Caco-2 (cell line): ENCODE data around the gene SH3BP5. TPM values are rescaled to one million over a fixed set of nuclear protein-coding genes. Genes with fewer than 3 reads are reported as not detected.

ENCODE experiments used
- BruUV-seq: library from RNA; stranded (reverse); fragments of 400-500 nt; replicated peaks from 2 replicates; lab custom pipeline; 2021; lab: Mats Ljungman, UMichigan
- CTCF ChIA-PET: fragments of 300-600 bp; sonication (Branson Sonifier 250); formaldehyde crosslinking; loops from one replicate; lab custom pipeline; 2022; ENCODE audit warnings: antibody characterized with exemption; lab: Charles Lee
- POLR2A ChIA-PET: fragments of 300-600 bp; sonication (Branson Sonifier 250); formaldehyde crosslinking; loops from one replicate; lab custom pipeline; 2022; ENCODE audit warnings: antibody characterized with exemption; lab: Charles Lee
- DNase-seq, 2 experiments: peaks; one replicate each; pipeline versions ENCODE4 v3.0.0 to v3.0.0-alpha.2; 2020 to 2022
- H3K27me3 ChIP-seq: replicated peaks from 2 replicates; pipeline ENCODE4 v1.6.0; 2011; ENCODE audit warnings: low read length; ENCODE audit not compliant: control insufficient read depth, insufficient read depth
- H3K36me3 ChIP-seq: 2 replicates; pipeline ENCODE4 v1.5.1; 2011; ENCODE audit warnings: low read length; ENCODE audit not compliant: control insufficient read depth, insufficient read depth
- H3K4me1 ChIP-seq: fragments of 250-450 bp; sonication (Bioruptor Pico); 2 replicates; pipeline ENCODE4 v1.5.1; 2020; ENCODE audit warnings: mild to moderate bottlenecking
- H3K4me3 ChIP-seq: 2 replicates; pipeline ENCODE4 v1.5.1; 2011; ENCODE audit warnings: low read depth, mild to moderate bottlenecking, control low read depth, low read length
- H3K9me3 ChIP-seq: fragments of 250-450 bp; sonication (Bioruptor Pico); 2 replicates; pipeline ENCODE4 v1.5.1; 2020; ENCODE audit warnings: mild to moderate bottlenecking, moderate library complexity
- H3K27ac Mint-ChIP-seq: one replicate; pipeline ENCODE4 v1.8.0; 2022; ENCODE audit warnings: mixed read lengths; ENCODE audit not compliant: unreplicated experiment
- H3K27me3 Mint-ChIP-seq: one replicate; pipeline ENCODE4 v1.8.0; 2022; ENCODE audit warnings: mixed read lengths; ENCODE audit not compliant: insufficient read depth, unreplicated experiment
- H3K36me3 Mint-ChIP-seq: one replicate; pipeline ENCODE4 v1.8.0; 2022; ENCODE audit warnings: mild to moderate bottlenecking, mixed read lengths; ENCODE audit not compliant: insufficient read depth, unreplicated experiment
- H3K4me1 Mint-ChIP-seq: one replicate; pipeline ENCODE4 v1.8.0; 2022; ENCODE audit warnings: low read depth, mixed read lengths; ENCODE audit not compliant: unreplicated experiment
- H3K4me3 Mint-ChIP-seq: one replicate; pipeline ENCODE4 v1.8.0; 2022; ENCODE audit warnings: mild to moderate bottlenecking, moderate library complexity, mixed read lengths; ENCODE audit not compliant: unreplicated experiment
- H3K9me3 Mint-ChIP-seq: one replicate; pipeline ENCODE4 v1.8.0; 2022; ENCODE audit warnings: mixed read lengths; ENCODE audit not compliant: unreplicated experiment
- CTCF ChIP-seq, 2 experiments: fragments of 200-600 bp in 1 of 2; IDR thresholded peaks; 1 replicate in 1 of 2; 2 replicates in 1 of 2; pipeline versions ENCODE4 v1.5.1 to v1.8.0; 2011 to 2022; ENCODE audit warnings: antibody characterized with exemption in 1 of 2, control low read depth in 1 of 2, inconsistent platforms in 1 of 2, low read depth in 1 of 2, low read length in 1 of 2, mild to moderate bottlenecking in 1 of 2, moderate library complexity in 1 of 2; ENCODE audit not compliant: insufficient read depth in 1 of 2, severe bottlenecking in 1 of 2, unreplicated experiment in 1 of 2
- intact Hi-C: fragments of 100-400 bp; cut with micrococcal nuclease; formaldehyde crosslinking; loops from one replicate; pipeline ENCODE4 v1.10.0; 2022; ENCODE audit not compliant: unreplicated experiment
- total RNA-seq: library from RNA; stranded (reverse); gene quantifications from 2 replicates; pipeline ENCODE4 v1.2.3, GENCODE V29; 2022

The SH3BP5 gene
- total RNA-seq, 1 experiment from 2014 or later = 26.1 TPM

DNA sequence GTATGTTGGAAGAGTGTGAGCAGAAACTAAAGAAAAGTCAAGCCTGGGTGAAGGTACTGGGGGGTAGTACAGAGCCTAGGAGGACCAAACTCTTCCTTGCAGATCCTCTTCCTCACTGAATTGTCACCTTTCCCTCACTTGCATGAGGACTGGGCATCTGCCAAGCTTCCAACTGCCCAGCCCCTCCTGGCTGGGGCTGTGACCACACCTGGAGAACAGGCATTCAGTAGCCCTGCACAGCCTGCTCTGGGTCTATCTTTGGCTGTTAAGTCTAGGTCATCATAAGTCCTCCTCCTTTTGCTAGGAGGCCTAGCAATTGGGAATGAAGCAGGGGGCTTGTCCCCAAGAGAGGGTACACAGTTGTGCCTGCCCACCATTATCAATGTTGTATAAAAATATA lies 71.1 kb downstream of the SH3BP5 start:
- Histone ChIP-seq H3K4me3 (no peak overlapping the region), H3K36me3 (peaks cover 1% of the 10 kb centered on the region), H3K9me3 (no peaks in the 10 kb centered on the region), H3K4me1 (no peaks in the 10 kb centered on the region), H3K27me3 (no peaks in the 10 kb centered on the region)
- Mint-ChIP-seq H3K27me3 (no peaks in the 10 kb centered on the region), H3K36me3 (peaks cover 43% of the 10 kb centered on the region), H3K9me3 (no peaks in the 10 kb centered on the region), H3K27ac (no peak overlapping the region), H3K4me3 (no peak overlapping the region), H3K4me1 (no peaks in the 10 kb centered on the region)
- ChIA-PET POLR2A (no interaction called here), CTCF (no interaction called here)
- TF ChIP-seq CTCF (IDR thresholded peaks at IDR 0.05; ENCODE audit: insufficient read depth in 1 of 2, low read depth in 1 of 2, low read length in 1 of 2, severe bottlenecking in 1 of 2, unreplicated experiment in 1 of 2) = no peak
- intact Hi-C loops = no loop called here
- DNase-seq = no peak
- BruUV-seq = no TSS peak

- DNase-seq = no peak
- Mint-ChIP-seq H3K36me3 (peaks cover 50% of the 10 kb centered on the region), H3K9me3 (no peaks in the 10 kb centered on the region), H3K27ac (peak overlapping the region; percentile 72), H3K4me3 (no peak overlapping the region), H3K27me3 (no peaks in the 10 kb centered on the region), H3K4me1 (no peaks in the 10 kb centered on the region)
- CTCF ChIA-PET = no interaction called here
- H3K4me1 ChIP-seq = no peaks in the 10 kb centered on the region
- no TSS peak for BruUV-seq
- H3K36me3 ChIP-seq = peaks cover 1% of the 10 kb centered on the region
- intact Hi-C loops = no loop called here
- POLR2A ChIA-PET = no interaction called here
- no peak overlapping the region for H3K4me3 ChIP-seq
- no peaks in the 10 kb centered on the region for H3K9me3 ChIP-seq
- H3K27me3 ChIP-seq = no peaks in the 10 kb centered on the region
- no peak for TF ChIP-seq CTCF (IDR thresholded peaks at IDR 0.05; ENCODE audit: insufficient read depth in 1 of 2, low read depth in 1 of 2, low read length in 1 of 2, severe bottlenecking in 1 of 2, unreplicated experiment in 1 of 2)
These were observed 71.9 kb downstream of the SH3BP5 start for GRCh38 chr3:15260531-15260930.

DNA sequence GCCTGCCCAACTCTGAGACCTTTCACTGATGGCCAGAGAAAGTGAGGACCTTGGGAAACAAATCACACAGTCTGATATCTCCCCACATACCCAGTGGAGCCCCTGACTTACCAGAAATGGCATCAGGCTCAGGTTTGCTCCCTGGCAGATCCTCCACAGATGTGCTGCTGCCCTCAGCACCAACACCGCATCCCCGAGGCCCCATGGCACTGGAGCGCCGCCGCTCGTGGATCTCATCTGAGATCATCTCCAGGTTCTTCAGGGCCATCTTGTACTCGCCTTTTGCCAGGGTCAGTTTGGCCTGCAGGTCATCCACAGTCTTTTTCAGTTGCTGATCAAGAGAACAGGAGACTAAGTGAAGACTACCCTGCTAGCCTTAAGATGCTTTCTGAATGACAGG lies 73.7 kb downstream of the SH3BP5 start:
- Mint-ChIP-seq H3K9me3 (no peaks in the 10 kb centered on the region), H3K4me3 (no peak overlapping the region), H3K27ac (no peak overlapping the region), H3K36me3 (peaks cover 62% of the 10 kb centered on the region), H3K27me3 (no peaks in the 10 kb centered on the region), H3K4me1 (no peaks in the 10 kb centered on the region)
- DNase-seq = no peak
- CTCF ChIA-PET = interaction anchor here (0.8 kb wide), 1 partner anchor 9 kb away, joined by 3 read pairs; no protein-coding TSS in a partner anchor
- Histone ChIP-seq H3K27me3 (no peaks in the 10 kb centered on the region), H3K36me3 (peaks cover 1% of the 10 kb centered on the region), H3K9me3 (no peaks in the 10 kb centered on the region), H3K4me1 (no peaks in the 10 kb centered on the region), H3K4me3 (no peak overlapping the region)
- intact Hi-C loops = no loop called here
- no peak for TF ChIP-seq CTCF (IDR thresholded peaks at IDR 0.05; ENCODE audit: insufficient read depth in 1 of 2, low read depth in 1 of 2, low read length in 1 of 2, severe bottlenecking in 1 of 2, unreplicated experiment in 1 of 2)
- POLR2A ChIA-PET = no interaction called here
- BruUV-seq = no TSS peak
